Activated T-helper 1 cell treated with anti-CD3 and anti-CD28 coated beads, Interleukin-12 subunit alpha, Interleukin-12 subunit beta, Interleukin-2, Interleukin-4 antibody, amounts not matched to agents 30 ng/mL and 10 ng/mL and 1 ng/mL, durations not matched to agents 14 hours and 24 hours and 36 hours (primary cell): ENCODE data around the gene KCNAB1. TPM values are rescaled to one million over a fixed set of nuclear protein-coding genes. Genes with fewer than 3 reads are reported as not detected.

ENCODE experiments used
- DNase-seq: peaks from one replicate; pipeline ENCODE4 v3.0.0; 2021; ENCODE audit warnings: low spot score
- H3K27ac Mint-ChIP-seq: one replicate; pipeline ENCODE4 v1.8.0; 2021; ENCODE audit warnings: mild to moderate bottlenecking, mixed read lengths
- H3K27me3 Mint-ChIP-seq: one replicate; pipeline ENCODE4 v1.8.0; 2022; ENCODE audit warnings: mild to moderate bottlenecking, moderate library complexity, mixed read lengths; ENCODE audit not compliant: insufficient read depth
- H3K36me3 Mint-ChIP-seq: one replicate; pipeline ENCODE4 v1.8.0; 2021; ENCODE audit warnings: low read depth, mixed read lengths
- H3K4me1 Mint-ChIP-seq: one replicate; pipeline ENCODE4 v1.8.0; 2021; ENCODE audit warnings: low read depth, mixed read lengths
- H3K4me3 Mint-ChIP-seq: one replicate; pipeline ENCODE4 v1.8.0; 2021; ENCODE audit warnings: mild to moderate bottlenecking, moderate library complexity, mixed read lengths
- H3K9me3 Mint-ChIP-seq: one replicate; pipeline ENCODE4 v1.8.0; 2021; ENCODE audit warnings: mixed read lengths
- intact Hi-C: fragments of 100-400 bp; cut with micrococcal nuclease; formaldehyde crosslinking; loops from one replicate; pipeline ENCODE4 v1.15.1; 2024
- total RNA-seq: library from RNA; stranded (reverse); gene quantifications from 2 replicates; pipeline ENCODE4 v1.2.3, GENCODE V29; 2022

KCNAB1 gene
- total RNA-seq, 1 donor from 2014 or later, result not detected

- Mint-ChIP-seq H3K27me3 (peaks cover 8% of the 10 kb centered on the region), H3K9me3 (no peaks in the 10 kb centered on the region), H3K4me1 (no peaks in the 10 kb centered on the region), H3K36me3 (no peaks in the 10 kb centered on the region), H3K27ac (no peak overlapping the region), H3K4me3 (no peak overlapping the region)
- intact Hi-C loops, result no loop called here
- no peak for DNase-seq
Observed at GRCh38 chr3:156417559-156418132, 297.3 kb downstream of the KCNAB1 start.

- no peaks in the 10 kb centered on the region for H3K36me3 Mint-ChIP-seq
Observed at GRCh38 chr3:156418428-156418827, 298.1 kb downstream of the KCNAB1 start.

GRCh38 chr3:156421534-156421933 is 301.2 kb downstream of the KCNAB1 start:
- Mint-ChIP-seq H3K27me3 (peaks cover 3% of the 10 kb centered on the region), H3K9me3 (no peaks in the 10 kb centered on the region), H3K27ac (no peak overlapping the region), H3K4me1 (no peaks in the 10 kb centered on the region), H3K4me3 (no peak overlapping the region), H3K36me3 (no peaks in the 10 kb centered on the region)
- intact Hi-C loops, result no loop called here
- DNase-seq, result no peak

More at GRCh38 chr3:156418428-156418827, 298.1 kb downstream of the KCNAB1 start:
- no peak for DNase-seq
- peaks cover 7% of the 10 kb centered on the region for H3K27me3 Mint-ChIP-seq
- no peaks in the 10 kb centered on the region for H3K4me1 Mint-ChIP-seq
- no peaks in the 10 kb centered on the region for H3K9me3 Mint-ChIP-seq
- no peak overlapping the region for H3K27ac Mint-ChIP-seq
- intact Hi-C loops, result no loop called here
- no peak overlapping the region for H3K4me3 Mint-ChIP-seq

GRCh38 chr3:156424758-156425157 is 304.4 kb downstream of the KCNAB1 start:
- peaks cover 2% of the 10 kb centered on the region for H3K27me3 Mint-ChIP-seq
- H3K9me3 Mint-ChIP-seq, result no peaks in the 10 kb centered on the region
- no peak for DNase-seq
- H3K4me3 Mint-ChIP-seq, result no peak overlapping the region
- no peaks in the 10 kb centered on the region for H3K36me3 Mint-ChIP-seq
- intact Hi-C loops, result no loop called here
- no peak overlapping the region for H3K27ac Mint-ChIP-seq
- no peaks in the 10 kb centered on the region for H3K4me1 Mint-ChIP-seq

- H3K9me3 Mint-ChIP-seq, result no peaks in the 10 kb centered on the region
- no peak for DNase-seq
- H3K4me1 Mint-ChIP-seq, result no peaks in the 10 kb centered on the region
- H3K4me3 Mint-ChIP-seq, result no peak overlapping the region
- H3K27ac Mint-ChIP-seq, result no peak overlapping the region
- peaks cover 2% of the 10 kb centered on the region for H3K27me3 Mint-ChIP-seq
- intact Hi-C loops, result no loop called here
- H3K36me3 Mint-ChIP-seq, result no peaks in the 10 kb centered on the region
Observed at GRCh38 chr3:156425651-156426050, 305.3 kb downstream of the KCNAB1 start.

- intact Hi-C loops, result no loop called here
- H3K36me3 Mint-ChIP-seq, result no peaks in the 10 kb centered on the region
Observed at GRCh38 chr3:156429125-156429524, 308.7 kb downstream of the KCNAB1 start.

GRCh38 chr3:156431334-156432124 is 311.2 kb downstream of the KCNAB1 start:
- no peaks in the 10 kb centered on the region for H3K9me3 Mint-ChIP-seq
- no peak overlapping the region for H3K4me3 Mint-ChIP-seq
- no peaks in the 10 kb centered on the region for H3K4me1 Mint-ChIP-seq
- DNase-seq, result no peak
- H3K27me3 Mint-ChIP-seq, result peaks cover 9% of the 10 kb centered on the region
- no peak overlapping the region for H3K27ac Mint-ChIP-seq
- H3K36me3 Mint-ChIP-seq, result no peaks in the 10 kb centered on the region
- intact Hi-C loops, result no loop called here

More at GRCh38 chr3:156429125-156429524, 308.7 kb downstream of the KCNAB1 start:
- H3K4me1 Mint-ChIP-seq, result no peaks in the 10 kb centered on the region
- no peak overlapping the region for H3K27ac Mint-ChIP-seq
- H3K27me3 Mint-ChIP-seq, result peaks cover 2% of the 10 kb centered on the region
- no peak for DNase-seq
- H3K9me3 Mint-ChIP-seq, result no peaks in the 10 kb centered on the region
- H3K4me3 Mint-ChIP-seq, result no peak overlapping the region

GRCh38 chr3:156432563-156432962 is 312.2 kb downstream of the KCNAB1 start:
- Mint-ChIP-seq H3K27me3 (peaks cover 7% of the 10 kb centered on the region), H3K36me3 (no peaks in the 10 kb centered on the region), H3K4me1 (no peaks in the 10 kb centered on the region), H3K9me3 (no peaks in the 10 kb centered on the region), H3K27ac (no peak overlapping the region), H3K4me3 (no peak overlapping the region)
- intact Hi-C loops, result no loop called here
- no peak for DNase-seq

GRCh38 chr3:156433138-156433537 is 312.8 kb downstream of the KCNAB1 start:
- Mint-ChIP-seq H3K27me3 (peaks cover 7% of the 10 kb centered on the region), H3K27ac (no peak overlapping the region), H3K36me3 (no peaks in the 10 kb centered on the region), H3K4me3 (no peak overlapping the region), H3K4me1 (no peaks in the 10 kb centered on the region), H3K9me3 (no peaks in the 10 kb centered on the region)
- intact Hi-C loops, result no loop called here
- no peak for DNase-seq

GRCh38 chr3:156433910-156434309 is 313.5 kb downstream of the KCNAB1 start:
- Mint-ChIP-seq H3K36me3 (no peaks in the 10 kb centered on the region), H3K9me3 (no peaks in the 10 kb centered on the region), H3K27me3 (peaks cover 7% of the 10 kb centered on the region), H3K27ac (no peak overlapping the region), H3K4me1 (no peaks in the 10 kb centered on the region), H3K4me3 (no peak overlapping the region)
- intact Hi-C loops, result no loop called here
- no peak for DNase-seq

- H3K4me1 Mint-ChIP-seq, result no peaks in the 10 kb centered on the region
- no peak overlapping the region for H3K4me3 Mint-ChIP-seq
- no peak overlapping the region for H3K27ac Mint-ChIP-seq
- H3K27me3 Mint-ChIP-seq, result peaks cover 11% of the 10 kb centered on the region
- DNase-seq, result no peak
- intact Hi-C loops, result no loop called here
- no peaks in the 10 kb centered on the region for H3K9me3 Mint-ChIP-seq
- no peaks in the 10 kb centered on the region for H3K36me3 Mint-ChIP-seq
Observed at GRCh38 chr3:156434921-156435320, 314.5 kb downstream of the KCNAB1 start.

- H3K4me3 Mint-ChIP-seq, result no peak overlapping the region
- intact Hi-C loops, result no loop called here
- no peak for DNase-seq
- H3K27me3 Mint-ChIP-seq, result peaks cover 19% of the 10 kb centered on the region
- no peak overlapping the region for H3K27ac Mint-ChIP-seq
- H3K36me3 Mint-ChIP-seq, result no peaks in the 10 kb centered on the region
- H3K9me3 Mint-ChIP-seq, result no peaks in the 10 kb centered on the region
- H3K4me1 Mint-ChIP-seq, result no peaks in the 10 kb centered on the region
Observed at GRCh38 chr3:156443079-156443478, 322.7 kb downstream of the KCNAB1 start.

GRCh38 chr3:156445117-156446090 is 325.0 kb downstream of the KCNAB1 start:
- peaks cover 29% of the 10 kb centered on the region for H3K27me3 Mint-ChIP-seq
- H3K4me1 Mint-ChIP-seq, result no peaks in the 10 kb centered on the region
- intact Hi-C loops, result no loop called here

More at GRCh38 chr3:156445117-156446090, 325.0 kb downstream of the KCNAB1 start:
- no peak for DNase-seq
- Mint-ChIP-seq H3K4me3 (no peak overlapping the region), H3K9me3 (no peaks in the 10 kb centered on the region), H3K36me3 (no peaks in the 10 kb centered on the region), H3K27ac (no peak overlapping the region)
